HG02678 (cell line): ENCODE data around the gene ADARB2.

Experiments used
- ATAC-seq: cut with Tn5 transposase; IDR thresholded peaks from one replicate; pipeline ENCODE4 v1.9.1; 2021; ENCODE audit warnings: mild to moderate bottlenecking, moderate library complexity; ENCODE audit not compliant: unreplicated experiment

ADARB2 gene

GRCh38 chr10:1645896-1646295 is 91.4 kb downstream of the ADARB2 start:
- ATAC-seq, result no peak

- no peak for ATAC-seq
Measured at GRCh38 chr10:1644191-1644711, 93.1 kb downstream of the ADARB2 start.

GRCh38 chr10:1643908-1644179 is 93.5 kb downstream of the ADARB2 start:
- no peak for ATAC-seq

GRCh38 chr10:1643161-1643907 is 94.0 kb downstream of the ADARB2 start:
- peak; percentile 83 for ATAC-seq

GRCh38 chr10:1642600-1643160 is 94.6 kb downstream of the ADARB2 start:
- no peak for ATAC-seq

GRCh38 chr10:1641402-1641801 is 95.9 kb downstream of the ADARB2 start:
- ATAC-seq, result no peak

- ATAC-seq, result no peak
Measured at GRCh38 chr10:1638889-1639419, 98.4 kb downstream of the ADARB2 start.

GRCh38 chr10:1635340-1635739 is 102.0 kb downstream of the ADARB2 start:
- no peak for ATAC-seq

GRCh38 chr10:1634239-1634638 is 103.1 kb downstream of the ADARB2 start:
- ATAC-seq, result no peak

- ATAC-seq, result no peak
Measured at GRCh38 chr10:1633783-1634182, 103.5 kb downstream of the ADARB2 start.

- ATAC-seq, result no peak
Measured at GRCh38 chr10:1632596-1632995, 104.7 kb downstream of the ADARB2 start.

- ATAC-seq, result no peak
Measured at GRCh38 chr10:1632141-1632540, 105.2 kb downstream of the ADARB2 start.

- ATAC-seq, result no peak
Measured at GRCh38 chr10:1631282-1631681, 106.0 kb downstream of the ADARB2 start.

- ATAC-seq, result no peak
Measured at GRCh38 chr10:1630304-1630703, 107.0 kb downstream of the ADARB2 start.

GRCh38 chr10:1629326-1630198 is 107.8 kb downstream of the ADARB2 start:
- ATAC-seq, result no peak

GRCh38 chr10:1628757-1629156 is 108.6 kb downstream of the ADARB2 start:
- ATAC-seq, result no peak

- no peak for ATAC-seq
Measured at GRCh38 chr10:1627945-1628344, 109.4 kb downstream of the ADARB2 start.

- ATAC-seq, result no peak
Measured at GRCh38 chr10:1626835-1627234, 110.5 kb downstream of the ADARB2 start.

- no peak for ATAC-seq
Measured at GRCh38 chr10:1626410-1626809, 110.9 kb downstream of the ADARB2 start.

- ATAC-seq, result no peak
Measured at GRCh38 chr10:1625731-1626130, 111.6 kb downstream of the ADARB2 start.

GRCh38 chr10:1625079-1625478 is 112.2 kb downstream of the ADARB2 start:
- no peak for ATAC-seq

- no peak for ATAC-seq
Measured at GRCh38 chr10:1624240-1624639, 113.1 kb downstream of the ADARB2 start.
